ACHN (cell line): Measurements from ENCODE around the gene CARMIL1.

Experiments used
- DNase-seq: peaks from one replicate; pipeline ENCODE4 v3.0.0-alpha.2; 2015
- in situ Hi-C: cut with HindIII; loops from 2 replicates; pipeline ENCODE4 v1.10.0; 2017; ENCODE audit warnings: low sequenced_read_pairs, low pct_ligation_motif_present, low pct_unique_long_range_greater_than_20kb

CARMIL1 gene

DNA sequence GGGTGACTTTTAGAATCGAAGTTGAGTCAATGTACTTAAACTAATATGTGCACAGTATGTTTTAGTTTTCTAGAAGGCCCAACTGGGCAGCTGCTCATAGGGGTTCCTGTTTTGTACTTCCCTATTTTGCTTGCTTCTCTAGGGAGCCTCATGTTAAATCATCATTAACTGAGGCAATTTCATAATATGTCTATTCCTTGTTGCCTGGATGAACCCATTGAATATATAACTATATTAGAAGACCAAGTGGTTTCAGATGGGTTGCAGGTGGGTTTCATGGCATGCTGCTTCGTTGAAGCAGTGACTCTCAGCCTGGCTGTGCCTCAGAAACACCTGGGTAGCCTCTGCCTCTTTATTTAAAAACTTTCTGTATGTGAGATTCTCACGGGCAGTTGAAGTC is 22.2 kb downstream of the CARMIL1 start:
- no peak for DNase-seq
- in situ Hi-C loops = no loop called here

DNA sequence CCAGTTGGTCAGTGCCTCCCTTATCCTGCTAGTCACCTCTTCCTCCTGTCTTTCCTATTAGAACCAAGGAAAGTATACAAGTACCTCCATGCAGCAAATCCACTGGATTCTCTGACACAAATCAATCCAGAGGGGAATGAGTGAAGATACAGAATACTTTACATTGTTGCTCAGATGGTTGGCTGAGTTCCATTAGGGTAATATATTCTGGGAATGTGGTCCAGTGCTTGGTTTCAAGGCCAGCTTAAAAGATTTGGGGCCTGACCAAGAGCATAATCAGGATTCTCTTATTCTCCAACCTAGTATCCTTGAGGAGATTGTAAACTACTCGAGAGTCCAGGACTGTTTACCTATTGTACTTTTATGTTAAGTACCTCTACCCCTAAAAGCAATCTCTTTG is 23.0 kb downstream of the CARMIL1 start:
- in situ Hi-C loops = no loop called here
- no peak for DNase-seq

DNA sequence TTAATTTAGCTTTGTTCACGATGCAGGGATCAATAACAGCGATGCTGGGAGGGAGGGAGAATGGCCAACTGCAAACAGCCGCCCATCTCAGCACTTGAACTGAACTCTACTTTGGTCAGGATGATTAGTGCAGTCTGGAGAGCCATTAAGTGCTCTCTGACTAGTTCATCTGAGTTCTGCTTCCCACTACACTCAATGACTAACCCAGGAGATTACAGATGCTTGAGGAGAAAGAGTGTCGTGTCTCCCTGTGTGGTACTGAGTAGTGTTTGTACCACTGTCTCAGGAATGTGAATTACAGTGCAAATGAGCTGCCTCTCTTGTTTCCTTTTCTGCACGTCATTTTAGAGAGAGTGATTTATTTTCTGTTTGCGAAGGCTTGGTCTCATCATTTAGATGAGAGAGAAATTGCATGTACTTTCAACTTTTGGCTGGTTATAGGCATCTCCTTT is 23.5 kb downstream of the CARMIL1 start:
- in situ Hi-C loops = no loop called here
- DNase-seq = peak; percentile 76

DNA sequence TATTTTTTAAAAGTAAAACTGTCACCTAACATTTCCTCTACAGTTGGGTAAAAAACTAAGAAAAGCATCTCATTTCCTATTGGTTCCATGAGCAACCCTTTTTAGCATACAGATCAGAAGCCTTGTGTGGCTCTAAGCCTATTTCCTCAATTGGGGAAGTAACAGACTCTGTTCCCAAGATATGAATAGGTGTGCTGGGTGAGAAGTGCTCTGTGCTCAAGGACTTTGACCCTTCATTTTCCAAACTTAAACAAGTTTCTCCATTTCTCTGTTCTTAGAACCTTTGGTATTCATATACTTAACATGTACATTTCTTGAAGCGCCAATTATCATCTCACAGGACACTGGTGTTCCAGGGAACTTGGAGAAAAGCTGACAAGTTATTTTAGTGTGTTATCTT is 24.1 kb downstream of the CARMIL1 start:
- in situ Hi-C loops = no loop called here
- no peak for DNase-seq

DNA sequence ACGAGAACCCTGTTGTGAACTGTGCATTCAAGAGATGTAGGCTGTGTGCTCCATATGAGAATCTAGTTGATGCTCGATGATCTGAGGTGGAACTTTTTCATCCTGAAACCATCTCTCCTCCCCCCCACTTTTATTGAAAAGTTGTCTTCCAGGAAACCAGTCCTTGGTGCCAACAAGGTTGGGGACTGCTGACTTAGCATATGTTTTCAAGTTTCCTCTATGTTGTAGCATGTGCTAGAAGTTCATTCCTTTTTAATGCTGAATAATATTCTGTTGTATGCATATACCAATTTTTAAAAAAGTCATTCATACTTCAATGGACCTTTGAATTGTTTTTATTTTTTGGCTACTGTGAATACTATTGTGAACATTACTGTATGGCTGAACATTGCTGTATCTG is 27.2 kb downstream of the CARMIL1 start:
- DNase-seq = no peak
- in situ Hi-C loops = no loop called here

DNA sequence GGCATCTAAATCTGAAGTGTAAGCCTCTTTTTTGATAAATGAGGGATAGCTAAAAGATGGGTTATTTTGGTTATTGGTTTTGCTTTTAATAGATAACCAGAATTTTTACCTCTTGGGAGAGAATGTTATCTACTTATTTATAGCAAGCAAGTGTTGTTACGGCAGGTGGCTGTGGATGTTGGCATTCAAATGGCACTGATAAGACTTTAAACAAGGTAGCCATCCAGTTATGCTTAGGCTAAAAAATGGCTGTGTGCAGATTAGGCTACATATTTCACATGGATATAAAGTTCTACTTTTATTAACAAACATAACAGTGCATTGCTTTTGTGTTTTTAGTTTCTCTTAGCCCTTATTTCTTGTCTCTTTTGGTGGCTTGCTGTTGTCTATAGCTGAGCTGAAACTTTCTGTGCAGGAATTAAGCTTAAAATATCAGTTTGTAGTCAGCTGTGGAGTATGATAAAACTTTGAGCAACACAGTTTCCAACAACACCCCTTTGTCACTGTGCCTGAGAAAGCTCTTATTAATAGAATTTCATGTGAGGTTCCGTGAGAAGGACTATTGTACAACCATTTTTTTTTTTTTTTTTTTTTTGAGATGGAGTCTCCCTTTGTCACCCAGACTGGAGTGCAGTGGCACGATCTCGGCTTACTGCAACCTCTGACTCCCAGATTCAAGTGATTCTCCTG is 28.8 kb downstream of the CARMIL1 start:
- in situ Hi-C loops = no loop called here

DNA sequence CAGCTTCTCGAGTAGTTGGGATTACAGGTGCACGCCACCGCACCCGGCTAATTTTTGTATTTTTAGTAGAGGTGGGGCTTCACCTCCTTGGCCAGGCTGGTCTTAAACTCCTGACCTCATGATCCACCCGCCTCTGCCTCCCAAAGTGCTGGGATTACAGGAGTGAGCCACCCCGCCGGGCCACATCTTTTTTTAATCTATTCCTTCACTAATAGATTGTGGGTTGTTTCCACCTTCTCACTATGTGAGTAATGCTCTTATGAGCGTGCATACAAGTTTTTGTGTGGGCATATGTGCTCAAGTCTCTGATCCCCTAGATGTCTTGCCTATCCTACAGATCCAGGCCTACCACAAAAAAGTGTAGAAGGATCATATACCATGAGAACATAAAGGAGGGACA is 30.7 kb downstream of the CARMIL1 start:
- in situ Hi-C loops = no loop called here

More for the DNA sequence above, 28.8 kb downstream of the CARMIL1 start:
- DNase-seq = no peak

DNA sequence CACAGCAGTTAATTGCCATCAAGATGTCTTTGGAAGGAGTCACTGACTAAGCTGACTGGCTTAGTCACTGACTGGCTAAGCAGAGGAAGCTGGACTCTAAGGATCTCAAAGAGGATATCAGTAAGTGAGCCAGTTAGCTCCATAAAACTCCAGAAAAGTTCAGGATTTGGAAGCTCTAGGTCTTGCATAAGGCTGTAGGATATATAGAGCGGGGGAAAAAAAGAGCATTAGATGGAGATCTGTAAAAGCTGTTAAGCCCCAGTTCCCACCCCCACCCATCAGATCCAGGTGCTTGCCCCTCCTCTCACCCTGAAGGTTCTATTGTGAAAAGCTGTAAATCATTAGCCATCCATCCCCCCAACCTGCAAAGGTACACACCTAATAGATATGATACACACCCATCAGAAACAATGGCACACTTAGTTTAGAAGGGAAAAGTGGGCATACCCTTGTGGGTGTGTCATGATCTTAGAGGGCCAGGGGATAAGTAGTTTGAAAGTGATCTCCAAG is 32.2 kb downstream of the CARMIL1 start:
- in situ Hi-C loops = no loop called here
- DNase-seq = peak; percentile 57

More for the DNA sequence above, 30.7 kb downstream of the CARMIL1 start:
- DNase-seq = no peak

DNA sequence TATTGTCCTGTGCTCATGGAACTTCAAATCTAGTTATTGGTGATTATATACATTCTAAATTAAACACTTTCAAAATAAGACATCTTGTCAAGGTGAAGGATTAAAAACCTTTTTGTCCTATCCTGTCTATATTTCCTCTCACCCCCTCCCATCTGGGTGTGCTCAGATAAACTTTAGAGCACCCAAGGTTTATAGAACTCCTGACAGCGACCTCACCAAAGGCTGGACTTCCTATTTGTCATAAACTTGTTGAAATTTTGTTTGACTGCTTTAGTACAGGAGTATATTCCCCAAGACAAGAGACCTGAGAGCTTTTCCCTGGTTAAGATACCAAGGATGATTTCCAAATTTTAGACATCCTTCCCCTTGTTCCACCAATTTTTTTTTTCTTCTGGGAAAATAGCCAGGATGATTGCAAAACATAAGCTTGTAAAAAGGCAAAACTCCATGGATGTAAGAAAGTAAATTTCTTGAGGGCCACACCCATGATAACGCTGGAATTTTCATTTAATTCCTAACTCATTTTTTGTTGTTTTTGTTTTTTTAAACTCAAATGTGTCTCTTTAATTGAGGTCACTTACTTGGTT is 33.0 kb downstream of the CARMIL1 start:
- DNase-seq = no peak
- in situ Hi-C loops = no loop called here

DNA sequence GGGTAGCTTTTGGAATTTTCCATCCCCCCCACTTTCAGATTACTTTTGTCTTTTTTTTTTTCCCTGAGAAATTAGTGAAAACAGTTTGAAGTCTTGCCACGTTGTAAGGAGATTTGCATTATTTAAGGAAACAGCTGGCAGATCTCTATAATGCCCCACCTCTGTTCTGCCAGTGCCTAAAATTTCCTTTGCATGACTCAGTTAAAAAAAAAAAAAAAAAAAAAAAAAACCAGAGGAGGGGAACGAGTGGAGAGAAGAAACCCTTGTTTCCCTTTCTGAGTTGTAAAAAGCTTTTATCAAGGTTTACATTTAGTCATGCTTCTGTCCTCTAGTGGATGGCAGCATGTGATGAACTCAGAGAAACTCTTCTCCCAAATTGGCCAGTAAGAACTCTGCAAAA is 33.5 kb downstream of the CARMIL1 start:
- DNase-seq = peak; percentile 33
- in situ Hi-C loops = no loop called here

DNA sequence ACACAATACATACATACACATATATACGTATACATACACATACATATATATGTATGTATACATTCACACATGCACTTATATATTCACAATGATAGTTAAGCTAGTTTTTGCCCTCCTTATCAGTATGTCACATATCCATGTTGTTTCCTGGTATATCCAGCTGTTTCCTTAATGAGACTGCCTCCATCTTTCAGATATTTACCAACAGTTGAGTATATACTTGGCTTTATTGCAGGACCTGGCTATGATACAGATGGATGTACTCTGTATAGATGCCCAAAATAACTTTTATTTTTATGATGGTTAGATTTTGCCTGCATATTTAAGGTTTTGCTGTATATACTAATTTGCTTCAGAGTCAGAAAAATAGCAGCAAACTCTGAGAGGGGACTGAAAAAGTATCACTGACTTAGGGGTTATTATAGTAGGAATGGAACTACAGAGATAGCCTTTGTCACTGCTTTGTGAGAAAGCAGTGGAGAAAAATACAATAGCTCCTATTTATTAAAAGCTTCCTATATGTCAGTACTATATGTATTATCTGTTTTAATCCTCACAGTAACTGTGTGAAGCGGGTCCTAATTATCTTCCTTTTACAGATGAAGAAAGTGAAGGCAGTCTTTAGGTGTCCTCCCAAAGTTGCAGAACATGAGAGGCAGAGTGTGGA is 35.5 kb downstream of the CARMIL1 start:
- in situ Hi-C loops = no loop called here
- no peak for DNase-seq

DNA sequence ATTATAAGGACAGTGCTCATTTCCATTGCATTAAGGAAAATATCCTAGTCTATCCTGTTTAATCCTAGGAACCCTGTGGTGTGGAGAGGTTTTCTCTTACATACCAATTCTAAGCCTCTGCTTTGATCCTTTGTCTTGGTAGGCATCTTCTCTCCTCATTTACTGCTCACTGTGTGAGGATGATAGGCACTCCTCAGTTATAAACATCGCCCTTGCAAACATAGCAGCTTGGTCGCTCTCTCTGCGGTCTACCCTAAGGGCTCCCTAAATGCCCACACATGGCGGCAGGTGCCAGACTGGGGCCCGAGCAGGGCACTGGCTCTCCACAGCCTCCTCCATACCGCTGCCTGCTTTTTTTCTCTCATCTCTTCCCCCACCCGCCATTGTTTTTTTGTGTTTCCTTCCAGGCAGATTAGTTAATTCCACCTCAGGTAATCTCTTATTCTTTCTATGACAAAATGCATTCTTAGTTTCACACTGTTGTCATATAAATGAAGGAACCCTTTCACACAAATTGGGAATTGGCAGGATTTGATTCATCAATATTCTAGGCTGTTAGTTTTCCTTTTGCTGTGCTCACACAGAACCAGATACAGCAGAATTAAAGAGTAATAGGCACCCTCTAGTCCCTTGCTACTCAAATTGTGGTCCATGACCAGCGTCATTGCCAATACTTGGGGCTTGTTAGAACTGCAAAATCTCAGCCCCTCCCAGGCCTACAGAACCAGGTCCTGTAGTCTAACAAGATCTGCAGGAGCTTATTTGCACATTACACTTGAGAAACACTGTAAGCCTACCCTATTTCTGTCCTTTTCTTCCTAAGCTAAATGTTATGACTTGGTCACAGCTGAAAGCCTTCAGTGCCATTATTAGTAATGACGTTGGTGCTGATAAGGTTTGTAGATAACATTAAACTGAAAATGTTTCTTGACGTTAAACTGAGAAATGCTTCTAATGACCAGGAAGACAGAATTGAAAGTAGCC is 36.3 kb downstream of the CARMIL1 start:
- in situ Hi-C loops = no loop called here
- no peak for DNase-seq

DNA sequence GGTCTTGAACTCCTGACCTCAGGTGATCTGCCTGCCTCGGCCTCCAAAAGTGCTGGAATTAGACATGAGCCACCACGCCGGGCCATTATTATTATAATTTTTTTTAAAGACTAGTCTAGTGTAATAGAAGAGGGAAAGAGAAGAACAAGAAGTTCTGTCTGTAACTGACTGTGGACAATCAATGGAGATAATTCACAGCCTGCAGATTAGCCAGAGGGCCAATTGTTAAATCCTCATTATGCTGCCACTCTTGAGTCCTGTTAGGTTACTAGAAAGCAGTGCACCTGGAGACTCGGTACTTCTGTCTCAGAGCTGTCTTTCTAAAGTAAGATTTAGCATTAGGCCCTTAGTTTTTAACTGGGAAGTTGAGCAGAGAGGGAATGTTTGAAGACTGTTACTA is 37.5 kb downstream of the CARMIL1 start:
- no peak for DNase-seq
- in situ Hi-C loops = no loop called here

DNA sequence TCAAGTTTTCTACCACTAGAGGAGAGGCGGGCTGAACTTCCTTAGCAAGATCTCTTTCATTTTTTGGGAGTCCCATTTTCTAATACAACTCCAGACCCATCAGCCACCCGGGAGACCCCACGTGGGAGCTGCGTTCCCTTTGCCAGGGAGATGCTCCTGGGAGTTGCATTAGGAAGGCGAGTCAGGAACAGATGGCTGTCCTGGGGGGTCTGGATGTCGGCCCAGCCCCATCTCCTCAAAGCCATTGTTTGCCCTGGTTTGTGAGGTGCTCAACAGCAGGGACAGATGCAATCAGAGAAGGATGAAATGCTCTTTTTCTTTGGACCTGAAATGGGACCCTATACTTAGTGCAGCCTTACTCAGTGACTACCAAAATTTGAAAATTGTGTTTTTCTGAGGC is 39.4 kb downstream of the CARMIL1 start:
- in situ Hi-C loops = no loop called here
- no peak for DNase-seq

DNA sequence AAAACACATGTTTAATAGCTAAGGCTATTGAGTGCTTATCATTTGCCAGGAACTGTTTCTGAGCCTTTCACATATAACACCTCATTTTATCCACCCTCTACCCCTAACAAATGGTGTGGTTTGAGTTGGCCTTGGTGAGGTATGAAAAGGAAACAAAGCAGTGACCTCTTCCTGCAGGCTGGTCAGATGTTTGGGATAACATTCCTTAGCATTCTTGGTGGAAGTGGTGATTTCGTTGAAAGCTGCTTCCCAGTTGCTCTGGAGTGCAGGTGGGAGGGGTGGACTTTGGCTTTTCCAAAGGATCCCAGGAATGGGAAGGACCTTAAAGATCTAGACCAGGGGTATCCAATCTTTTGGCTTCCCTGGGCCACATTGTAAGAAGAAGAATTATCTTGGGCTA is 41.3 kb downstream of the CARMIL1 start:
- DNase-seq = no peak
- in situ Hi-C loops = no loop called here

DNA sequence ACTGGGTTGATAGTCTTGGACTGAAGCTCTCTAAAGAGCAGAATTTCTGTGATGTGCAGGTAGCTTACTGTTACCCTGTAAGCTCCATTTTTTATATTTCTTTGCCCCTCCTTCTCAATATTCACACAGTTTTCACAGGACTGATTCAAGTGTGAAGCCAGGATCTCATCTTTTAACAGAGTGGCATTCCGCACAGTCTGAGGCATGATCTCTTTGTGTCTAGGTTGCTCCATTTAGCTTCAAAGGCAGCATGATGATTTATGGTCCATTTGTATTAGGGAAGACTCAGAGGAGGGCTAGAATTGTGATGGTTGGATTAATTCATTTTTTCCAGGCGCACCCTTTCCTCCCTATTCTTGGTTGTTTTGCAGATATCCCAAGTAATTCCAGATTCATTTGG is 43.5 kb downstream of the CARMIL1 start:
- in situ Hi-C loops = no loop called here
- DNase-seq = no peak

DNA sequence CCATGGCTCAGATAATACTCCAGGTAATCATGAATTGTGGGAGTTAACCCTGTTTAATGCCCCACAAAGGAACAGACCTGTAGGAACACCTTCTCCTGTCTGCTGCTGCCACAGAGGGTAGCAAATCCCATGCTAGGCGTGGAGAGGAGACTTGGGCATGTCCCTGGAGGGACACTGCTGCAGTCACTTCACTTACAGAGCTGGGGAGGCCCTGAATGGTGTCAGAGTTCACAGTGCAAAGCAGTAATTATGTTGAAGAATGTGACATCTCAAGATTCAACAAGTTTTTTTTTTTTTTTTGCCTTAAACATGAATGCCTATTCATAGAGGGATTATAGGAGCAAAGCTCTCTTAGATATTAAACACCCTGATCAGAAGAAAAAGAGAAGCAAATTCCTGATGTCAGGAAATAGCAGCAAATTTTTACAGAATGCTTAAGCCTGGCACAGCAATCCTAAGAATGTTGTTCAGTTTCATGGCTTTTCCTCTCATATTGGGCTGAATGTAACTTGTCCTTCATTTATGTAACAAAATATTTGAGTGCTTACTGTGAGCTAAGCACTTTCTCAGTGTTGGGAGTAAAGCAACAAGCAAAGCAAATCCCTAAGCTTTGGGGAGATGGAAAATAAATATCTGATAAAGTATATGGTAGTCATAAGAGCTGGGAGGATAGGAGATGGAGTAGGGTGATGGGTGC is 45.0 kb downstream of the CARMIL1 start:
- in situ Hi-C loops = no loop called here

DNA sequence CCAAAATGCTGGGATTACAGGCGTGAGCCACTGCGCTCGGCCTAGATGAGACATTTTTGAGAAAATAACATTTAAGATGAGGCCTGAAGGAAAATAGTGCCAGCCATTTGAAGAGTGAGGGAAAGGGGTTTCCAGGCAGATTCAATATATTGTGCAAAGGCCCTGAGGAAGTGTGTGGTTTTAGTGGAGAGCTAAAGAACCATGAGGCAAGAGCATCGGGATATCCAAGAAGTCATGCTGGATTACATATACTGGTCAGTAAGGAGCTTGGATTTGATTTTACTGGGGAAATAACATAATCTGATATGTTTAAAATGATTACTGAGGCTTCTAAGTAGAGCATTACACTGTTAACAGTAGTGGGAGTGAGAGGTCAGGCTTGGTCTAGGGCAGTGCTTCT is 47.0 kb downstream of the CARMIL1 start:
- DNase-seq = no peak
- in situ Hi-C loops = no loop called here

More for the DNA sequence above, 45.0 kb downstream of the CARMIL1 start:
- DNase-seq = no peak
